Activated CD4-positive, alpha-beta T cell treated with anti-CD3 and anti-CD28 coated beads, Interleukin-2, amount 10 ng/mL, durations not matched to agents 24 days and 14 days (primary cell): ENCODE measurements around the gene OGDH. TPM values are rescaled to one million over a fixed set of nuclear protein-coding genes. Genes with fewer than 3 reads are reported as not detected.
A peak's percentile ranks its signal among the peaks of the same experiment; 100 is the strongest.

Experiments
- DNase-seq: peaks from one replicate; pipeline ENCODE4 v3.0.0; 2022
- H3K27ac Mint-ChIP-seq: one replicate; pipeline ENCODE4 v1.8.0; 2022; ENCODE audit warnings: mild to moderate bottlenecking, mixed read lengths
- H3K27me3 Mint-ChIP-seq: one replicate; pipeline ENCODE4 v1.8.0; 2022; ENCODE audit warnings: mixed read lengths
- H3K36me3 Mint-ChIP-seq: one replicate; pipeline ENCODE4 v1.8.0; 2022; ENCODE audit warnings: low read depth, mild to moderate bottlenecking, mixed read lengths
- H3K4me1 Mint-ChIP-seq: one replicate; pipeline ENCODE4 v1.8.0; 2021; ENCODE audit warnings: mixed read lengths
- H3K4me3 Mint-ChIP-seq: one replicate; pipeline ENCODE4 v1.8.0; 2022; ENCODE audit warnings: mild to moderate bottlenecking, moderate library complexity, mixed read lengths
- H3K9me3 Mint-ChIP-seq: one replicate; pipeline ENCODE4 v1.8.0; 2021; ENCODE audit warnings: mixed read lengths
- intact Hi-C: fragments of 100-400 bp; cut with micrococcal nuclease; formaldehyde crosslinking; loops from one replicate; pipeline ENCODE4 v1.15.1; 2023
- total RNA-seq: library from RNA; stranded (reverse); gene quantifications from 2 replicates; pipeline ENCODE4 v1.2.3, GENCODE V29; 2022

OGDH gene
- total RNA-seq, 1 donor from 2014 or later = 102 TPM

GRCh38 chr7:44568771-44569560 lies 37.5 kb upstream of the OGDH start:
- peaks cover 9% of the 10 kb centered on the region for H3K4me1 Mint-ChIP-seq
- intact Hi-C loops = no loop called here
- no peak overlapping the region for H3K27ac Mint-ChIP-seq
- H3K4me3 Mint-ChIP-seq = no peak overlapping the region
- no peaks in the 10 kb centered on the region for H3K9me3 Mint-ChIP-seq
- H3K36me3 Mint-ChIP-seq = peaks cover 83% of the 10 kb centered on the region
- DNase-seq = no peak
- no peaks in the 10 kb centered on the region for H3K27me3 Mint-ChIP-seq

- no peaks in the 10 kb centered on the region for H3K9me3 Mint-ChIP-seq
- H3K4me3 Mint-ChIP-seq = no peak overlapping the region
- peaks cover 78% of the 10 kb centered on the region for H3K36me3 Mint-ChIP-seq
- peaks cover 18% of the 10 kb centered on the region for H3K4me1 Mint-ChIP-seq
- no peak overlapping the region for H3K27ac Mint-ChIP-seq
- DNase-seq = no peak
- H3K27me3 Mint-ChIP-seq = no peaks in the 10 kb centered on the region
- intact Hi-C loops = no loop called here
Observed at GRCh38 chr7:44569959-44570358, 36.5 kb upstream of the OGDH start.

- peak overlapping the region; percentile 92 for H3K4me3 Mint-ChIP-seq
- peaks cover 27% of the 10 kb centered on the region for H3K4me1 Mint-ChIP-seq
- H3K27me3 Mint-ChIP-seq = no peaks in the 10 kb centered on the region
- intact Hi-C loops = loop anchor here (2.0 kb wide), 1 partner anchor 312 kb away; the partner anchor contains the start of gene PURB
- DNase-seq = no peak
- peaks cover 68% of the 10 kb centered on the region for H3K36me3 Mint-ChIP-seq
- peak overlapping the region; percentile 96 for H3K27ac Mint-ChIP-seq
- no peaks in the 10 kb centered on the region for H3K9me3 Mint-ChIP-seq
Observed at GRCh38 chr7:44572771-44573170, 33.7 kb upstream of the OGDH start.

- Mint-ChIP-seq H3K4me1 (peaks cover 30% of the 10 kb centered on the region), H3K4me3 (peak within 1 kb of the TSS; percentile 92), H3K27ac (peak within 1 kb of the TSS; percentile 96), H3K9me3 (no peaks in the 10 kb centered on the region), H3K36me3 (peaks cover 70% of the 10 kb centered on the region), H3K27me3 (no peaks in the 10 kb centered on the region)
- peak; percentile 98 for DNase-seq
- intact Hi-C loops = loop anchor here (1.0 to 2.0 kb wide), 3 partner anchors 9 to 311 kb away; partner anchors contain the start of genes OGDH, PURB and TMED4
Observed at GRCh38 chr7:44573464-44574286, 32.8 kb upstream of the OGDH start, which contains the start of gene DDX56. Gene DDX56, minus strand, starts transcription at chr7:44573908. Its CDS starts 13 bp downstream, at chr7:44573895.

- H3K27ac Mint-ChIP-seq = peak overlapping the region; percentile 96
- peaks cover 31% of the 10 kb centered on the region for H3K4me1 Mint-ChIP-seq
- H3K36me3 Mint-ChIP-seq = peaks cover 70% of the 10 kb centered on the region
- H3K27me3 Mint-ChIP-seq = no peaks in the 10 kb centered on the region
- H3K9me3 Mint-ChIP-seq = no peaks in the 10 kb centered on the region
- intact Hi-C loops = loop anchor here (1.0 to 2.0 kb wide), 2 partner anchors 8 to 32 kb away; partner anchors contain the start of genes OGDH and TMED4
- peak overlapping the region; percentile 92 for H3K4me3 Mint-ChIP-seq
- DNase-seq = no peak
Observed at GRCh38 chr7:44574287-44574872, 32.0 kb upstream of the OGDH start.

GRCh38 chr7:44575054-44575453 lies 31.4 kb upstream of the OGDH start:
- Mint-ChIP-seq H3K4me1 (peaks cover 37% of the 10 kb centered on the region), H3K9me3 (no peaks in the 10 kb centered on the region)
- intact Hi-C loops = loop anchor here (2.0 kb wide), 1 partner anchor 32 kb away; the partner anchor contains the start of gene OGDH

GRCh38 chr7:44576228-44576627 lies 30.2 kb upstream of the OGDH start:
- peaks cover 71% of the 10 kb centered on the region for H3K36me3 Mint-ChIP-seq
- DNase-seq = no peak
- no peaks in the 10 kb centered on the region for H3K9me3 Mint-ChIP-seq
- intact Hi-C loops = no loop called here
- H3K27me3 Mint-ChIP-seq = no peaks in the 10 kb centered on the region
- H3K4me1 Mint-ChIP-seq = peaks cover 47% of the 10 kb centered on the region
- H3K4me3 Mint-ChIP-seq = peak overlapping the region; percentile 42
- peak overlapping the region; percentile 64 for H3K27ac Mint-ChIP-seq

More at GRCh38 chr7:44575054-44575453, 31.4 kb upstream of the OGDH start:
- no peak for DNase-seq
- Mint-ChIP-seq H3K27me3 (no peaks in the 10 kb centered on the region), H3K36me3 (peaks cover 70% of the 10 kb centered on the region), H3K27ac (peak overlapping the region; percentile 96), H3K4me3 (peak overlapping the region; percentile 92)

- intact Hi-C loops = loop anchor here (5.0 kb wide), 2 partner anchors 89 to 499 kb away; partner anchors contain the start of genes NUDCD3 and POLM
- H3K9me3 Mint-ChIP-seq = no peaks in the 10 kb centered on the region
- H3K27ac Mint-ChIP-seq = peak overlapping the region; percentile 92
- peaks cover 4% of the 10 kb centered on the region for H3K27me3 Mint-ChIP-seq
- peaks cover 36% of the 10 kb centered on the region for H3K4me1 Mint-ChIP-seq
- DNase-seq = peak; percentile 87
- peaks cover 38% of the 10 kb centered on the region for H3K36me3 Mint-ChIP-seq
- H3K4me3 Mint-ChIP-seq = peak overlapping the region; percentile 92
Observed at GRCh38 chr7:44580945-44581878, 25.2 kb upstream of the OGDH start.

GRCh38 chr7:44581879-44582603 lies 24.4 kb upstream of the OGDH start, which contains the start of gene TMED4:
Gene TMED4, minus strand, starts transcription at chr7:44582231. Its CDS starts 25 bp downstream, at chr7:44582206.
- no peaks in the 10 kb centered on the region for H3K9me3 Mint-ChIP-seq
- DNase-seq = peak; percentile 100
- H3K4me1 Mint-ChIP-seq = peaks cover 35% of the 10 kb centered on the region
- peak within 1 kb of the TSS; percentile 92 for H3K4me3 Mint-ChIP-seq
- peak within 1 kb of the TSS; percentile 92 for H3K27ac Mint-ChIP-seq
- intact Hi-C loops = loop anchor here (1.0 to 5.0 kb wide), 11 partner anchors 8 to 529 kb away; partner anchors contain the start of genes H2AZ2, MYO1G, NUDCD3 and OGDH
- H3K27me3 Mint-ChIP-seq = peaks cover 4% of the 10 kb centered on the region
- H3K36me3 Mint-ChIP-seq = peaks cover 37% of the 10 kb centered on the region

- peaks cover 32% of the 10 kb centered on the region for H3K36me3 Mint-ChIP-seq
- intact Hi-C loops = loop anchor here (2.0 to 5.0 kb wide), 5 partner anchors 55 to 527 kb away; partner anchors contain the start of genes MYO1G, NUDCD3, POLM and TBRG4
- no peak for DNase-seq
- H3K9me3 Mint-ChIP-seq = no peaks in the 10 kb centered on the region
- peak overlapping the region; percentile 92 for H3K4me3 Mint-ChIP-seq
- peaks cover 4% of the 10 kb centered on the region for H3K27me3 Mint-ChIP-seq
- peak overlapping the region; percentile 92 for H3K27ac Mint-ChIP-seq
- H3K4me1 Mint-ChIP-seq = peaks cover 38% of the 10 kb centered on the region
Observed at GRCh38 chr7:44583146-44583865, 23.1 kb upstream of the OGDH start.

GRCh38 chr7:44587843-44588711 lies 18.4 kb upstream of the OGDH start:
- DNase-seq = peak; percentile 90
- Mint-ChIP-seq H3K4me3 (no peak overlapping the region), H3K27me3 (peaks cover 3% of the 10 kb centered on the region), H3K9me3 (no peaks in the 10 kb centered on the region), H3K36me3 (no peaks in the 10 kb centered on the region), H3K4me1 (peaks cover 15% of the 10 kb centered on the region), H3K27ac (no peak overlapping the region)
- intact Hi-C loops = loop anchor here (1.0 to 2.0 kb wide), 3 partner anchors 259 to 549 kb away; no protein-coding TSS in a partner anchor
